ENCODE results near the gene MYRIP.
"Not testable (repeated sequence)": the region's sequence is repeated elsewhere in the genome, so short reads cannot be mapped to it uniquely, and the experiment has no call there.

DNA sequence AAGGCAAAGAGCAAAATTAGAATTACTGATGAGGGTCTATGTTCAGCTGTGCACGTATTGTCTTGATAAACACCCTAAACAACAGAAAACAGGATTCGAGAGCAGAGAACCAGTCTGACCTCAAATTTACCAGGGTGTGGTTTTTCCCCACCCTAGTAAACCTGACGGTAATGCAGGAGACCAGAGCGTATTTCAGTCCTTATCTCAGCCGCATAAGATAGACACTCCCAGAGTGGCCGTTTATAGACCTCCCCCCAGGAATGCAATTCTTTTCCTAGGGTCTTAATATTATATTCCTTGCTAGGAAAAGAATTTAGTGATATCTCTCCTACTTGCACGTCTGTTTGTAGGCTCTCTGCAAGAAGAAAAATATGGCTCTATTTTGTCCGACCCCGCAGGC lies 216.5 kb downstream of the MYRIP start:
- TF ChIP-seq POLR2A (IDR thresholded peaks at IDR 0.05), result not testable (repeated sequence)
- TF ChIP-seq, protein P1, sequence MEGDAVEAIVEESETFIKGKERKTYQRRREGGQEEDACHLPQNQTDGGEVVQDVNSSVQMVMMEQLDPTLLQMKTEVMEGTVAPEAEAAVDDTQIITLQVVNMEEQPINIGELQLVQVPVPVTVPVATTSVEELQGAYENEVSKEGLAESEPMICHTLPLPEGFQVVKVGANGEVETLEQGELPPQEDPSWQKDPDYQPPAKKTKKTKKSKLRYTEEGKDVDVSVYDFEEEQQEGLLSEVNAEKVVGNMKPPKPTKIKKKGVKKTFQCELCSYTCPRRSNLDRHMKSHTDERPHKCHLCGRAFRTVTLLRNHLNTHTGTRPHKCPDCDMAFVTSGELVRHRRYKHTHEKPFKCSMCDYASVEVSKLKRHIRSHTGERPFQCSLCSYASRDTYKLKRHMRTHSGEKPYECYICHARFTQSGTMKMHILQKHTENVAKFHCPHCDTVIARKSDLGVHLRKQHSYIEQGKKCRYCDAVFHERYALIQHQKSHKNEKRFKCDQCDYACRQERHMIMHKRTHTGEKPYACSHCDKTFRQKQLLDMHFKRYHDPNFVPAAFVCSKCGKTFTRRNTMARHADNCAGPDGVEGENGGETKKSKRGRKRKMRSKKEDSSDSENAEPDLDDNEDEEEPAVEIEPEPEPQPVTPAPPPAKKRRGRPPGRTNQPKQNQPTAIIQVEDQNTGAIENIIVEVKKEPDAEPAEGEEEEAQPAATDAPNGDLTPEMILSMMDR (IDR thresholded peaks at IDR 0.05), result not testable (repeated sequence)
